Ectodermal cell (in vitro differentiated cells): Measurements from ENCODE around the gene GLRA3.

Source experiments
- H3K27ac ChIP-seq: 2 replicates; pipeline ENCODE4 v1.7.0; 2013; ENCODE audit warnings: mild to moderate bottlenecking, low read depth, low read length; ENCODE audit not compliant: insufficient read depth, poor library complexity, severe bottlenecking
- H3K27me3 ChIP-seq: 2 replicates; pipeline ENCODE4 v1.7.0; 2013; ENCODE audit warnings: mild to moderate bottlenecking, low read length; ENCODE audit not compliant: insufficient read depth, control insufficient read depth, poor library complexity, severe bottlenecking
- H3K36me3 ChIP-seq: one replicate; pipeline ENCODE4 v1.7.0; 2013; ENCODE audit warnings: low read length; ENCODE audit not compliant: control insufficient read depth, insufficient read depth
- H3K4me1 ChIP-seq: one replicate; pipeline ENCODE4 v1.7.0; 2013; ENCODE audit warnings: low read length; ENCODE audit not compliant: control insufficient read depth, insufficient read depth
- H3K4me3 ChIP-seq: 2 replicates; pipeline ENCODE4 v1.7.0; 2013; ENCODE audit warnings: low read depth, low read length, control low read depth; ENCODE audit not compliant: insufficient read depth
- H3K9me3 ChIP-seq: 2 replicates; pipeline ENCODE4 v1.7.0; 2013; ENCODE audit warnings: mild to moderate bottlenecking, low read length, moderate library complexity; ENCODE audit not compliant: control insufficient read depth
- WGBS, 2 experiments: methylation state at CpG; one replicate each; pipeline ENCODE4 v1.1.7; 2013; ENCODE audit warnings: missing lambda C conversion rate in 2 of 2; 5-methylcytosine and 5-hydroxymethylcytosine counted together

Gene GLRA3

GRCh38 chr4:174613979-174614378 is 215.1 kb downstream of the GLRA3 start:
- H3K27ac ChIP-seq: no peak overlapping the region
- H3K27me3 ChIP-seq: no peaks in the 10 kb centered on the region
- no peak overlapping the region for H3K4me3 ChIP-seq
- WGBS, 2 experiments: 80% methylated on average over 1 of the region's 1 CpG; no CpG with 5 or more reads in 1 of the 2 experiments
- H3K9me3 ChIP-seq: no peaks in the 10 kb centered on the region
- H3K4me1 ChIP-seq: no peaks in the 10 kb centered on the region
- H3K36me3 ChIP-seq: no peaks in the 10 kb centered on the region

GRCh38 chr4:174611792-174612191 is 217.3 kb downstream of the GLRA3 start:
- Histone ChIP-seq H3K27ac (no peak overlapping the region), H3K36me3 (no peaks in the 10 kb centered on the region), H3K4me1 (no peaks in the 10 kb centered on the region), H3K9me3 (no peaks in the 10 kb centered on the region), H3K27me3 (no peaks in the 10 kb centered on the region), H3K4me3 (no peak overlapping the region)
- 83 to 96% methylated on average over 1 of the region's 1 CpG for WGBS, 2 experiments

- H3K4me1 ChIP-seq: no peaks in the 10 kb centered on the region
- 90 to 100% methylated on average over 1 of the region's 1 CpG for WGBS, 2 experiments
These were observed 221.3 kb downstream of the GLRA3 start for GRCh38 chr4:174607792-174608191.

GRCh38 chr4:174604198-174604597 is 224.8 kb downstream of the GLRA3 start:
- no peaks in the 10 kb centered on the region for H3K9me3 ChIP-seq
- WGBS, 2 experiments: 95 to 100% methylated on average over 3 to 4 of the region's 4 CpGs
- no peaks in the 10 kb centered on the region for H3K27me3 ChIP-seq
- H3K27ac ChIP-seq: no peak overlapping the region
- H3K4me3 ChIP-seq: no peak overlapping the region
- no peaks in the 10 kb centered on the region for H3K4me1 ChIP-seq
- H3K36me3 ChIP-seq: no peaks in the 10 kb centered on the region

More at GRCh38 chr4:174607792-174608191, 221.3 kb downstream of the GLRA3 start:
- no peak overlapping the region for H3K4me3 ChIP-seq
- no peaks in the 10 kb centered on the region for H3K27me3 ChIP-seq
- H3K27ac ChIP-seq: no peak overlapping the region
- no peaks in the 10 kb centered on the region for H3K9me3 ChIP-seq
- no peaks in the 10 kb centered on the region for H3K36me3 ChIP-seq

GRCh38 chr4:174600391-174600790 is 228.7 kb downstream of the GLRA3 start:
- Histone ChIP-seq H3K4me1 (no peaks in the 10 kb centered on the region), H3K27ac (no peak overlapping the region), H3K4me3 (no peak overlapping the region), H3K27me3 (no peaks in the 10 kb centered on the region), H3K36me3 (no peaks in the 10 kb centered on the region), H3K9me3 (no peaks in the 10 kb centered on the region)
- WGBS, 2 experiments: 79 to 100% methylated on average over 1 of the region's 1 CpG

- no peaks in the 10 kb centered on the region for H3K27me3 ChIP-seq
- no peaks in the 10 kb centered on the region for H3K9me3 ChIP-seq
- no peak overlapping the region for H3K27ac ChIP-seq
- 66 to 78% methylated on average over 2 to 3 of the region's 3 CpGs for WGBS, 2 experiments
- no peaks in the 10 kb centered on the region for H3K36me3 ChIP-seq
- no peak overlapping the region for H3K4me3 ChIP-seq
- no peaks in the 10 kb centered on the region for H3K4me1 ChIP-seq
These were observed 230.2 kb downstream of the GLRA3 start for GRCh38 chr4:174598800-174599199.

GRCh38 chr4:174596513-174596912 is 232.5 kb downstream of the GLRA3 start:
- no peak overlapping the region for H3K4me3 ChIP-seq
- no peaks in the 10 kb centered on the region for H3K4me1 ChIP-seq
- no peak overlapping the region for H3K27ac ChIP-seq
- H3K9me3 ChIP-seq: no peaks in the 10 kb centered on the region
- H3K36me3 ChIP-seq: no peaks in the 10 kb centered on the region
- no peaks in the 10 kb centered on the region for H3K27me3 ChIP-seq
- WGBS, 2 experiments: 92% methylated on average over 1 of the region's 1 CpG

GRCh38 chr4:174595141-174595929 is 233.7 kb downstream of the GLRA3 start:
- Histone ChIP-seq H3K27me3 (no peaks in the 10 kb centered on the region), H3K36me3 (no peaks in the 10 kb centered on the region), H3K4me3 (no peak overlapping the region), H3K9me3 (no peaks in the 10 kb centered on the region), H3K4me1 (no peaks in the 10 kb centered on the region), H3K27ac (no peak overlapping the region)
- WGBS, 2 experiments: 92 to 97% methylated on average over 4 of the region's 4 CpGs

- no peaks in the 10 kb centered on the region for H3K9me3 ChIP-seq
- no peak overlapping the region for H3K4me3 ChIP-seq
- H3K36me3 ChIP-seq: no peaks in the 10 kb centered on the region
- H3K27ac ChIP-seq: no peak overlapping the region
- H3K4me1 ChIP-seq: no peaks in the 10 kb centered on the region
- WGBS, 2 experiments: 100% methylated on average over 2 to 3 of the region's 3 CpGs
- no peaks in the 10 kb centered on the region for H3K27me3 ChIP-seq
These were observed 235.3 kb downstream of the GLRA3 start for GRCh38 chr4:174593701-174594100.

GRCh38 chr4:174592985-174593335 is 236.1 kb downstream of the GLRA3 start:
- 94% methylated on average over 3 of the region's 3 CpGs for WGBS, 2 experiments
- no peak overlapping the region for H3K27ac ChIP-seq
- H3K4me1 ChIP-seq: no peaks in the 10 kb centered on the region
- no peaks in the 10 kb centered on the region for H3K36me3 ChIP-seq
- no peaks in the 10 kb centered on the region for H3K9me3 ChIP-seq
- no peak overlapping the region for H3K4me3 ChIP-seq
- no peaks in the 10 kb centered on the region for H3K27me3 ChIP-seq
